Hepatocyte (in vitro differentiated cells): ENCODE measurements around the gene NPVF.

Experiments
- EZH2 ChIP-seq: fragments of 200-600 bp; sonication (generic); IDR thresholded peaks from 2 replicates; pipeline ENCODE4 v1.6.1; 2016; ENCODE audit warnings: antibody characterized with exemption, mild to moderate bottlenecking, borderline replicate concordance
- TF ChIP-seq, protein P1 (sequence below): fragments of 200-600 bp; sonication (generic); IDR thresholded peaks from 2 replicates; pipeline ENCODE4 v1.5.1; 2016; ENCODE audit warnings: antibody characterized with exemption, mild to moderate bottlenecking; ENCODE audit not compliant: poor library complexity

DNA sequence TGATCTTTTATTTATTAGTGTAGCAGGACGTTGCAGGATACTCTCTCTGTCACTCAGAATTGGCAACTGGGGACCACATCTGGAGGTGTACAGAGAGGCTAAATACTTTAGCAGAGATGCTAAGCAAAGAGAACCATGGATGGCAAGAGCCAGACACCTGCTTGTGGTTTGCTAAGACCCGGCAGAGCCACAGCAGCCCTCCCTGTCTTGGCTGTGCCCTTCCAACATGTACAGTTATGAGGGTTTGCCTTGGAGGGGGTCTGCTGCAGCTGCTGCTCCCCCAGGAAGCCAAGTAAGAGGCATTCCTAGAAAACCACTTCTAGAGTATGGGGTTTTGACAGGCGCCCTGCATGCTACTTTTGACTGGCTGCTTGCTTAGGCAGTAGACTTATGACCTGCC is 5.1 kb downstream of the NPVF start:
- TF ChIP-seq, protein P1, sequence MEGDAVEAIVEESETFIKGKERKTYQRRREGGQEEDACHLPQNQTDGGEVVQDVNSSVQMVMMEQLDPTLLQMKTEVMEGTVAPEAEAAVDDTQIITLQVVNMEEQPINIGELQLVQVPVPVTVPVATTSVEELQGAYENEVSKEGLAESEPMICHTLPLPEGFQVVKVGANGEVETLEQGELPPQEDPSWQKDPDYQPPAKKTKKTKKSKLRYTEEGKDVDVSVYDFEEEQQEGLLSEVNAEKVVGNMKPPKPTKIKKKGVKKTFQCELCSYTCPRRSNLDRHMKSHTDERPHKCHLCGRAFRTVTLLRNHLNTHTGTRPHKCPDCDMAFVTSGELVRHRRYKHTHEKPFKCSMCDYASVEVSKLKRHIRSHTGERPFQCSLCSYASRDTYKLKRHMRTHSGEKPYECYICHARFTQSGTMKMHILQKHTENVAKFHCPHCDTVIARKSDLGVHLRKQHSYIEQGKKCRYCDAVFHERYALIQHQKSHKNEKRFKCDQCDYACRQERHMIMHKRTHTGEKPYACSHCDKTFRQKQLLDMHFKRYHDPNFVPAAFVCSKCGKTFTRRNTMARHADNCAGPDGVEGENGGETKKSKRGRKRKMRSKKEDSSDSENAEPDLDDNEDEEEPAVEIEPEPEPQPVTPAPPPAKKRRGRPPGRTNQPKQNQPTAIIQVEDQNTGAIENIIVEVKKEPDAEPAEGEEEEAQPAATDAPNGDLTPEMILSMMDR: no peak
- no peak for TF ChIP-seq EZH2
